Fibroblast of villous mesenchyme (primary cell): ENCODE data around the gene DTYMK. TPM values are rescaled to one million over a fixed set of nuclear protein-coding genes. Genes with fewer than 3 reads are reported as not detected.

Experiments
- DNase-seq: peaks from one replicate; pipeline ENCODE4 v3.0.0-alpha.2; 2010; ENCODE audit warnings: low read depth
- H3K4me3 ChIP-seq: 2 replicates; pipeline ENCODE4 v1.5.1; 2011; ENCODE audit warnings: low read depth, mild to moderate bottlenecking, low read length
- CTCF ChIP-seq: IDR thresholded peaks from 2 replicates; pipeline ENCODE4 v1.5.1; 2012; ENCODE audit warnings: low read depth, mild to moderate bottlenecking, low read length; ENCODE audit not compliant: insufficient read depth
- total RNA-seq: library from RNA; depleted of rRNA; stranded (reverse); fragments of >200 nt; gene quantifications from 2 replicates; pipeline ENCODE4 v1.2.3, GENCODE V29; 2012

DTYMK gene
- total RNA-seq, 1 donor: 33.2 TPM

- no peak for TF ChIP-seq CTCF
- no peak overlapping the region for H3K4me3 ChIP-seq
- peak; percentile 3 for DNase-seq
These were observed 44.2 kb upstream of the DTYMK start for GRCh38 chr2:241730671-241731293.

GRCh38 chr2:241729868-241730267, 43.3 kb upstream of the DTYMK start:
- TF ChIP-seq CTCF: no peak
- no peak for DNase-seq
- no peak overlapping the region for H3K4me3 ChIP-seq

- DNase-seq: no peak
- no peak for TF ChIP-seq CTCF
- no peak overlapping the region for H3K4me3 ChIP-seq
These were observed 42.0 kb upstream of the DTYMK start for GRCh38 chr2:241728627-241729026.

- TF ChIP-seq CTCF: no peak
- H3K4me3 ChIP-seq: no peak overlapping the region
- DNase-seq: no peak
These were observed 41.4 kb upstream of the DTYMK start for GRCh38 chr2:241728000-241728399.

- no peak for TF ChIP-seq CTCF
- H3K4me3 ChIP-seq: no peak overlapping the region
- DNase-seq: no peak
These were observed 39.8 kb upstream of the DTYMK start for GRCh38 chr2:241726459-241726858.

- no peak for TF ChIP-seq CTCF
- DNase-seq: no peak
- no peak overlapping the region for H3K4me3 ChIP-seq
These were observed 38.6 kb upstream of the DTYMK start for GRCh38 chr2:241724975-241725870.
